K562 (cell line): ENCODE measurements around the gene POU4F1. TPM values are rescaled to one million over a fixed set of nuclear protein-coding genes. Genes with fewer than 3 reads are reported as not detected.

Experiments
- ATAC-seq: fragments of 200-7000 bp; cut with Tn5 transposase; 3 replicates; pipeline ENCODE4 v1.9.1; 2020; ENCODE audit warnings: moderate library complexity
- BruUV-seq: library from RNA; stranded (reverse); fragments of 400-500 nt; replicated peaks from 2 replicates; lab custom pipeline; 2021; lab: Mats Ljungman, UMichigan
- CTCF ChIA-PET: fragments of 300-600 bp; formaldehyde crosslinking; extraction: SDS; loops from one replicate; lab custom pipeline; 2021; ENCODE audit warnings: low intra/inter-chr PET ratio; lab: Yijun Ruan, JAX
- POLR2A ChIA-PET: fragments of 300-600, 350-650 bp; sonication (Branson Sonifier 250); formaldehyde crosslinking; extraction: SDS; loops from one replicate; lab custom pipeline; 2021; ENCODE audit warnings: antibody characterized with exemption, inconsistent platforms; lab: Yijun Ruan, JAX
- DNase-seq, 4 experiments: peaks; one replicate each; pipeline versions ENCODE4 v3.0.0 to v3.0.0-alpha.2; 2011 to 2018; ENCODE audit warnings: low spot score in 3 of 4, mixed read lengths in 3 of 4; ENCODE audit errors: extremely low read depth in 1 of 4
- FAIRE-seq: peaks from 2 replicates; lab custom pipeline; 2011; peaks lifted over from hg19 to GRCh38; lab: Jason Lieb, UNC
- H2AFZ ChIP-seq: 2 replicates; pipeline ENCODE4 v1.6.0; 2011; ENCODE audit warnings: low read depth, low read length, control low read depth, inconsistent platforms
- H3K27ac ChIP-seq: fragments of 200-600 bp; 3 replicates; pipeline ENCODE4 v1.8.0; 2011; ENCODE audit warnings: low read depth, mild to moderate bottlenecking, control low read depth, inconsistent platforms, low read length, moderate library complexity, mixed read lengths; ENCODE audit errors: extremely low read depth
- H3K27me3 ChIP-seq, 2 experiments: fragments of 300-600 bp in 1 of 2; 2 replicates in 1 of 2; 3 replicates in 1 of 2; pipeline versions ENCODE4 v1.6.0 to v1.8.0; 2011; ENCODE audit warnings: inconsistent platforms in 2 of 2, low read length in 2 of 2, mild to moderate bottlenecking in 1 of 2, mixed read lengths in 1 of 2, moderate library complexity in 1 of 2; ENCODE audit not compliant: control insufficient read depth in 2 of 2, insufficient read depth in 2 of 2
- H3K36me3 ChIP-seq: fragments of 300-600 bp; 3 replicates; pipeline ENCODE4 v1.8.0; 2011; ENCODE audit warnings: mild to moderate bottlenecking, low read length, inconsistent platforms; ENCODE audit not compliant: control insufficient read depth, insufficient read depth
- H3K4me1 ChIP-seq, 2 experiments: fragments of 200-600 bp in 1 of 2; replicated peaks in 1 of 2; 2 replicates in 1 of 2; 3 replicates in 1 of 2; pipeline versions ENCODE4 v1.5.1 to v1.8.0; 2011; ENCODE audit warnings: inconsistent platforms in 2 of 2, low read length in 2 of 2, mild to moderate bottlenecking in 1 of 2, mixed read lengths in 1 of 2, moderate library complexity in 1 of 2; ENCODE audit not compliant: control insufficient read depth in 2 of 2, insufficient read depth in 2 of 2
- H3K4me2 ChIP-seq: 2 replicates; pipeline ENCODE4 v1.6.1; 2011; ENCODE audit warnings: low read length, control low read depth, inconsistent platforms, mixed read lengths; ENCODE audit not compliant: insufficient read depth
- H3K4me3 ChIP-seq: fragments of 200-600 bp; sonication (generic), shearing (Covaris generic); 2 replicates; pipeline ENCODE4 v1.5.1; 2016; ENCODE audit warnings: control low read depth, inconsistent platforms
- H3K79me2 ChIP-seq: fragments of 200-600 bp; 3 replicates; pipeline ENCODE4 v1.8.0; 2011; ENCODE audit warnings: low read length, inconsistent platforms; ENCODE audit not compliant: control insufficient read depth, insufficient read depth
- H3K9ac ChIP-seq, 2 experiments: 2 replicates each; pipeline versions ENCODE4 v1.6.0 to v1.6.1; 2011; ENCODE audit warnings: low read depth in 2 of 2, low read length in 2 of 2, control low read depth in 1 of 2, inconsistent platforms in 1 of 2, mild to moderate bottlenecking in 1 of 2, mixed read lengths in 1 of 2; ENCODE audit not compliant: insufficient read depth in 1 of 2
- H3K9me1 ChIP-seq: one replicate; pipeline ENCODE4 v1.6.0; 2011; ENCODE audit warnings: inconsistent platforms, mild to moderate bottlenecking, low read length, moderate library complexity; ENCODE audit not compliant: control insufficient read depth, insufficient read depth
- H3K9me3 ChIP-seq: replicated peaks from 2 replicates; pipeline ENCODE4 v1.5.1; 2011; ENCODE audit warnings: low read depth, low read length, inconsistent platforms; ENCODE audit not compliant: control insufficient read depth, insufficient read depth
- H4K20me1 ChIP-seq: replicated peaks from 2 replicates; pipeline ENCODE4 v1.6.1; 2011; ENCODE audit warnings: low read length, inconsistent platforms, mixed read lengths; ENCODE audit not compliant: control insufficient read depth, insufficient read depth
- HMG20A ChIP-seq: fragments of 450-650 bp; formaldehyde crosslinking; conservative IDR thresholded peaks from 2 replicates; pipeline ENCODE4 v1.4.0; 2020; ENCODE audit warnings: mild to moderate bottlenecking, mixed read lengths
- PBX2 ChIP-seq, 2 experiments: IDR thresholded peaks in 1 of 2; conservative IDR thresholded peaks in 1 of 2; 2 replicates each; pipeline ENCODE4 v1.6.1; 2016; ENCODE audit warnings: low read depth in 2 of 2, mild to moderate bottlenecking in 1 of 2, missing compliant biosample characterization in 1 of 2, missing genetic modification characterization in 1 of 2, moderate library complexity in 1 of 2
- PRDM10 ChIP-seq: fragments of 450-650 bp; IDR thresholded peaks from 2 replicates; pipeline ENCODE4 v1.6.1; 2018; ENCODE audit not compliant: partially characterized antibody
- TGIF2 ChIP-seq: sonication (generic); formaldehyde crosslinking; IDR thresholded peaks from 2 replicates; pipeline ENCODE4 v1.8.1; 2022; ENCODE audit warnings: mild to moderate bottlenecking, missing genetic modification reagents, moderate library complexity
- WGBS: fragments of 100-300 bp; shearing (Covaris generic); methylation state at CpG from one replicate; pipeline ENCODE4 v1.1.6; 2016; ENCODE audit warnings: low coverage, mixed read lengths; ENCODE audit not compliant: insufficient coverage; ENCODE audit errors: missing lambda C conversion rate; 5-methylcytosine and 5-hydroxymethylcytosine counted together
- in situ Hi-C: fragments of 300-500 bp; cut with MboI; formaldehyde crosslinking; loops from 4 replicates; pipeline ENCODE4 v1.15.0; 2018; ENCODE audit warnings: inconsistent platforms, mixed read lengths
- intact Hi-C: fragments of 100-400 bp; cut with micrococcal nuclease; formaldehyde crosslinking; loops from 2 replicates; pipeline ENCODE4 v1.14.2; 2022
- polyA plus RNA-seq, 8 experiments: library from polyadenylated mRNA; depleted of rRNA in 4 of 8; stranded (reverse) in 5 of 8; unstranded in 3 of 8; fragments of >200 nt; fragmentation: Nextera tagmentation in 2 of 8; fragmentation: Illumina TruSeq in 1 of 8; extraction: Ambion mirVana in 2 of 8; extraction: Trizol in 1 of 8; gene quantifications; 2 replicates each; pipeline versions ENCODE4 v1.2.1 to v1.2.3, GENCODE V29; 2011 to 2014; ENCODE audit warnings: inconsistent platforms in 1 of 8, missing spikeins in 1 of 8
- total RNA-seq, 7 experiments: library from RNA; depleted of rRNA in 6 of 7; stranded (reverse); fragments of >200 nt in 6 of 7; fragmentation: Illumina TruSeq in 2 of 7; extraction: Trizol in 2 of 7; gene quantifications; 2 replicates each; pipeline versions ENCODE4 v1.2.1 to v1.2.3, GENCODE V29; 2011 to 2021; ENCODE audit warnings: low replicate concordance in 1 of 7

POU4F1 gene
- total and polyA plus RNA-seq, 9 of the 15 experiments (the other 6 are each of a cell fraction or from before 2014, with no cell fraction given): 0.61 to 2.8 (median 1.5) TPM

GRCh38 chr13:78596736-78597601, 6.4 kb downstream of the POU4F1 start:
- no peak overlapping the region for H3K27ac ChIP-seq
- no peak overlapping the region for H3K9ac ChIP-seq
- in situ Hi-C loops: no loop called here
- TF ChIP-seq TGIF2 (CRISPR knock-in tag) (no peak), PBX2 (CRISPR knock-in tag; IDR thresholded peaks at IDR 0.05; ENCODE audit: low read depth) (no peak), PBX2 (tag; conservative IDR thresholded peaks at IDR 0.05; ENCODE audit: low read depth) (no peak), HMG20A (CRISPR knock-in tag) (no peak), PRDM10 (no peak)
- H3K9me1 ChIP-seq: no peaks in the 10 kb centered on the region
- BruUV-seq: no TSS peak
- ATAC-seq (no peak), DNase-seq (no peak), FAIRE-seq (no peak)
- H2AFZ ChIP-seq: no peak overlapping the region
- intact Hi-C loops: no loop called here
- no peaks in the 10 kb centered on the region for H4K20me1 ChIP-seq
- H3K36me3 ChIP-seq: no peaks in the 10 kb centered on the region
- POLR2A ChIA-PET: no interaction called here
- WGBS: 65% methylated on average over 42 of the region's 50 CpGs
- peaks cover 0 to 7% of the 10 kb centered on the region in 2 experiments; a peak in 2 of 5 replicates for H3K27me3 ChIP-seq
- H3K4me3 ChIP-seq: no peak overlapping the region
- CTCF ChIA-PET: no interaction called here
- H3K9me3 ChIP-seq: no peaks in the 10 kb centered on the region
- no peaks in the 10 kb centered on the region for H3K4me1 ChIP-seq
- H3K4me2 ChIP-seq: no peak overlapping the region
- H3K79me2 ChIP-seq: no peaks in the 10 kb centered on the region
